Thyroid gland (tissue), 4 donors: Measurements from ENCODE around the gene TMEM94.

Experiments
- CTCF ChIP-seq, 6 experiments: fragments of 200-600 bp in 3 of 6; fragments of 450-650 bp in 3 of 6; sonication (generic) in 3 of 6; IDR thresholded peaks; one replicate each; pipeline ENCODE4 v1.5.1; 2016 to 2019; ENCODE audit warnings: antibody characterized with exemption in 6 of 6, mild to moderate bottlenecking in 2 of 6, inconsistent platforms in 1 of 6, moderate library complexity in 1 of 6
- POLR2A ChIP-seq, 2 donors: fragments of 450-650 bp; IDR thresholded peaks; one replicate each; pipeline ENCODE4 v1.6.1; 2017; ENCODE audit warnings: antibody characterized with exemption in 2 of 2, mild to moderate bottlenecking in 2 of 2, moderate library complexity in 1 of 2

DNA sequence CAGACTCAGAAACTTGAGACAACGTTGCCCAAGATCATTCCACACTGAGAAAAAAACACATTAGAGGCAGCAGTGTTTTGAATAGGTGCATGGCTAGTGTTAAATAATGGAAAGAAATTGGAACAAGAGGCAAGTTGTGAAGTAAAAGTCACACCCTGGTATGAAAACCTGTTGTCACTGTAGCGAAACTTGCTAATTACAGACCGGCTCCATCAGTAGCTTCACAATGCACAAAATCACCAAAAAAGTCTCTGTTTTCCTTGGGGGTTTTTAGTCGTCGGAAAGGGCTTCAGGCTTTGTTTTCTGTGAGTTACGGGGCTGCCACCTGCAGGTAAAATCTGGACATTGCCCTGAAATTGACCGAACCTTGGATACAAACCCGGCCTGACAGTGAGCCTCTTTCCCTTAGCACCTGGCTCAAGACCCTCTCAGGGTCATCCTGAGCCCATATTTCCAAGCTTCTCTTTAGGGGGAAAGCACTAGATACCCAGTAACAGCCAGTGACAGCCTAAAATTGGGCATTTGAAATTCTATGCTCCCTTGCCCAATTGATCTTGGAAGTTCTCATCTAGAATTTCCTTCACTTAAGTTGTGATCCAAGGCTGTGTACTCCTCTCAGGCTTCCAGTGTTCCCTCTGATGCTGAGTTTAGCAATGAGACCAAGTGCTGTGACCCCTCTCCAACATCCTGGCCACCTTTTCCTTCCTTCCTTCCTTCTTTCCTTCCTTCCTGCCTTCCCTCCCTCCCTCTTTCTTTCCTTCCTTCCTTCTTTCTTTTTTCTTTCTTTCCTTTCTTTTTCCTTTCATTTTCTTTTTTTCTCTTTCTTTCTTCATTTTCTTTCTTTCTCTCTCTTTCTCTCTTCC lies 43.7 kb upstream of the TMEM94 start:
- TF ChIP-seq CTCF (IDR thresholded peaks at IDR 0.05), result peak; percentile 58 to 90 (median 78)
- TF ChIP-seq POLR2A (IDR thresholded peaks at IDR 0.05), result no peak
